NCI-H2107 treated with DMSO at 0.1 percent for 48 hours (cell line): ENCODE results near the gene RBM27.
"Not testable (repeated sequence)": the region's sequence is repeated elsewhere in the genome, so short reads cannot be mapped to it uniquely, and the experiment has no call there.

Source experiments
- DNase-seq: peaks from one replicate; lab custom pipeline; 2025; ENCODE audit not compliant: unreplicated experiment; lab: John Stamatoyannopoulos, UW

The RBM27 gene

DNA sequence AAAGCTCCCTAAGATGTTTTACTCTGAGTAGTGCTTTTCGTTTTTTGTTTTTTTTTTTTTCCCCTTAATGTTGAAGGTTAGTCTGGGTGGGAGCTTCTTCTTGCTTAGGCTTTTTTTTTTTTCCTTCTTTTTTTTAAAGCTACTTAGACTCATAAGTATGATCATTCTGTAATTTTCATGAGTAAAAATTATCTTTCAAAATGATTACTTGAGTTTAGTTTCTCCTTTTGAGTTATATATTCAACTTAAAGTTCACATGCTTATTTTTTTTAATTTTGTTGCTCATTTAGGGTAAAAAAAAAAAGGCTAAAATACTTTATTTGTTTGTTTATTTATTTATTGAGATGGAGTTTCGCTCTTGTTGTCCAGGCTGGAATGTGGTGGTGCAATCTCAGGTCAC, 2.9 kb downstream of the RBM27 start:
- no peak for DNase-seq

GRCh38 chr5:146208916-146209522, 5.6 kb downstream of the RBM27 start:
- DNase-seq = no peak

DNA sequence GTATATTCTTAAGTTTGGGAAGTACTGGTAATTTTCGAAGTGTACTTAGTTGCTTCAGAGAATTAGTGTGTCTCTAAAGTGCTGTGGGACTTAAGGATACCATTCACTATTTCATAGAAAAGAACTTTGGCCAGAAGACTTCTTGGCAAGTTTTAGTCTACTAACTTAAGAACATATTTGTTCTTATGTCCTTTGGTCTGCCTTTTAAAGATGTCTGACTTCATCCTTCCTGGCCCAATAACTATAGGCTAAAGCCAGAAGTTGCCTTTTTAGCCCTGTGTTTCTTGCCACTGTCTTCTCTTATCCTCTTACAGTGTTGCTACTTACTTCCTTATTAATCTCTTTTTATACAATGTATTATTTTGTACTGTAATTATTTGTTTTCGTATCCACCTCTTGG, 6.3 kb downstream of the RBM27 start:
- no peak for DNase-seq

GRCh38 chr5:146210810-146211209, 7.4 kb downstream of the RBM27 start:
- not testable (repeated sequence) for DNase-seq

DNA sequence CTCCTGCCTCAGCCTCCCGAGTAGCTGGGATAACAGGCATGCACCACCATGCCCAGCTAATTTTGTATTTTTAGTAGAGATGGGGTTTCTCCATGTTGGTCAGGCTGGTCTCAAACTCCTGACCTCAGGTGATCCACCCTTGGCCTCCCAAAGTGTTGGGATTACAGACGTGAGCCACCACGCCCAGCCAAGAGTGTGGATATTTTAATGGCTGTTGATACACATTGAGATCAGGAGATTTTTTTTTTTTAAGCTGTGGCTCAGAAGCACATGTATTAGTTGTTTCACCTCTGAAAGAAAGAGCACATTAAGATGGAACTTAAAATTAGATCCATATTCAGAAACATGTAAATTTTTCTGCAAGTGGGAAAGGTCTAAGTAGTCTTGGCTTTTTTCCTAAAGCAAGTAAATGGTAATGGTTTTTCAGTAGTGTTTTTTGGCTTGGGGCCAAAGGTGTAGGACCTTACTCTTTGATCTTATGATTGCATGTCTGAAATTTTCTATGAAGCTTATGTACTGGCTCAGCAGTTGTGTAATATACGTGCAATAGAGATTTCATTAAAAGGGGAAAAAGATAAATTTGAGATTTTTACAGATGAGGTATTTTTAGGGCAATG, 9.9 kb downstream of the RBM27 start:
- DNase-seq = no peak

- DNase-seq = not testable (repeated sequence)
Measured at GRCh38 chr5:146214881-146215280, 11.5 kb downstream of the RBM27 start.

DNA sequence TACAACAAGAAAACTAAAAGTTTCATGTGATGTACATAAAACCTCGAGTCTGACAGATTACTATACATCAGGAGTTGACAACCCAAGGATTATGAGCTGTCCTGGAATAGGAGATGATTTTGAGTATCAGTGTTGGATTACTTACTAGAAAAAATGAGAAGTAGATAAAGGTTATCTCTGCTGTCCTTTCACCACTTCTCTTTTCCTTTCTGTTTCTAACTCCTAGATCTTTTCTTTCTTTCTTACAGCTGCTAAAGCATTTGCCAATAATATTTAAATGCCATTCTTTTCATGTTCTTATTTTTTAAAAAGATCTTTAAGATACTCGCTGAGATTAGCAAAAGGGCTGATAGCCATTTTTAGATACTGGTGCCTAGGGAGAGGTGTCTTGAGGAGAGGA, 14.8 kb downstream of the RBM27 start:
- DNase-seq = no peak

GRCh38 chr5:146219243-146219642, 15.8 kb downstream of the RBM27 start:
- DNase-seq = no peak

GRCh38 chr5:146221234-146221633, 17.8 kb downstream of the RBM27 start:
- DNase-seq = no peak

DNA sequence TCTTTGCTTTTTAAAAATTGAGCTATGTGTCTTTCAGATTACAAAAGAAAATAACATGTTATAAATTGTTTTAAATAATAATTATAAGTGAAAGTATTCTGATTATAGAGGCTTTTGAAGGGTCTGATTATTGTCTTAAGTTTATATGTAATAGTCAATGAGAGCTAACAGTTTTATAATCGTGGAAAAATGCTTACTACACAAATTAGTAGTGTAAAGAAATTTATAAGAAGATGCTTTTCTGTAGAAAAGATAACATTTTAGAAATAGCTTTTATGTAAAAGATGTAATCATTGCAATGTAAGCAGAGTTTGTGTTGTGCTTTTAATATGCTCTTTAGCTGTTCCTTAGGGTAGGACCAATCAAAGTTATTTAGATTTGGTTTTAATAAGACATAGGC, 18.6 kb downstream of the RBM27 start:
- no peak for DNase-seq

DNA sequence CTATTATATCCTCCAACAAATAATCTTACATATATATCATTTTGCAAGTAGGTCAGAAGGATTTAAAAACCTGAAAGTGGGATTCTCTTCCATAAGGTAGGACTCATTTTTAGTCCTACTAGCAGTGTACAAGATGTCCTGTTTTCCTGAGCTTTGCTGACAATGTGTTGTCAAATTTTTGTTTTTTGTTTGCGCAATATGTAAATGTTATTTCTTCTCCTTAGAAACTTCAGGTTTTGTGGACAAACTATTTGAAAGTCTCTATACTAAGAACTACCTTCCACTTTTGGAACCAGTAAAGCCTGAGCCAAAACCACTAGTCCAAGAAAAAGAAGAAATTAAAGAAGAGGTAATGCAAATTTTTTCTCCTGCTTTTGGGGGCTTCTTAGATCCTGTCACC, 19.8 kb downstream of the RBM27 start:
- no peak for DNase-seq

DNA sequence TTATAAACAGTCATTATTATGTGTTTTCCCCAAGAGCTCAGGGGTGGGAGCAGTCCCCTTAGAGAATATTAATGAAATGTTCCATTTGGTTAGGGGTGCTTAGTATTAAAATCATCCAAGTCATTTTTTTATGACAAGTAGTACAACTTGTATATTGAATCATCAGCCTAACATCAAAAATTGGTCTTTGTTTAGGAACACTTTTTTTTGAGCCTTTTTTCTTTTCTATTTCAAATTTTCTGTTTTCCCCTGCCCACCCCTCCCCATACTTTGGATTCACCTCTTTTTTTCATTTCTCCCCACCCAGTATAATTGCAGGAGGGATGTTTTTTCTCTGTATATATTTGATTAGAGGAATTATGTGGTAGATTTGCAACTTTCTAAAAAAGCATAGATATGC, 25.8 kb downstream of the RBM27 start:
- no peak for DNase-seq

GRCh38 chr5:146232223-146232622, 28.8 kb downstream of the RBM27 start:
- no peak for DNase-seq

DNA sequence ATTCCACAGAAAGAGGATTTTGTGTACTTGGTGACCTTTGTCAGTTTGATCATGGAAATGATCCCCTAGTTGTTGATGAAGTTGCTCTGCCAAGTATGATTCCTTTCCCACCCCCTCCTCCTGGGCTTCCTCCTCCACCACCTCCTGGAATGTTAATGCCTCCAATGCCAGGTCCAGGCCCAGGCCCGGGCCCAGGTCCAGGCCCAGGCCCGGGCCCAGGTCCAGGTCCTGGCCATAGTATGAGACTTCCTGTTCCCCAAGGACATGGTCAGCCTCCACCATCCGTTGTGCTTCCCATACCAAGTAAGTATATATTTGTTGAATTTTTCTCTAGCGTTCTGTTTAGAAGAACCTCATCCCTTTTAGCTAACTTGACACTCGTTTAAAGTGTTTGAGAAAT, 30.0 kb downstream of the RBM27 start:
- DNase-seq = no peak

GRCh38 chr5:146238973-146239372, 35.6 kb downstream of the RBM27 start:
- no peak for DNase-seq

GRCh38 chr5:146240951-146241350, 37.5 kb downstream of the RBM27 start:
- DNase-seq = no peak

DNA sequence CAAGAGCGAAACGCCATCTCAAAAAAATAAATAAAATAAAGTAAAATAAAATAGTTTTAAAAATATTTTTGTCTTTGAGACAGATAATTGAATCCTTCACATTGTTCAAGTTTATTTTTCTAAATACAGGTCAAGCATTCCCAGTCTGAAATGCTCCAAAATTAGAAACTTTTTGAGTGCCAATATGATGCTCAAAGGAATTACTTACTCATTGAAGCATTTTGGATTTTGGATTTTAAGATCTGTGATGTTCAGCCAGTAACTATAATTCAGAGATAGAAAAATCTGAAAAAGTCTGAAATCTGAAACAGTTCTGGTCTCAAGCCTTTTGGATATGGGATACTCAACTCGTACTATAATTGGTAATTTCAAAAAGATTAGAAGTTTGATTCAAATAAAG, 39.8 kb downstream of the RBM27 start:
- DNase-seq = no peak

DNA sequence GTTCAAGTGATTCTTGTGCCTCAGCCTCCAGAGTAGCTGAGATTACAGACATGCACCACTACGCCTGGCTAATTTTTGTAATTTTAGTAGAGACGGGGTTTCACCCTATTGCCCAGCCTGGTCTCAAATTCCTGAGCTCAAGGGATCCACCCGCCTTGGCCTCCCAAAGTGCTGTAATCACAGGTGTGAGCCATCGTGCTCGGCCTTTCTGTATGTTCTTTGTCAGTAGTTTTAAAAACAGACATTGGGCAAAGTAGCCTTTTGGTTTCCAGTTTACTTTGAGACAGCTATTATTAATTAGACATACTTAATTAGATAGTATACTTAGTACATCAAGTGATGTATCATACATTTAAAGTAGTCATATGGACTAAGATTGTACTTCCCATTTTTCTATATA, 45.2 kb downstream of the RBM27 start:
- no peak for DNase-seq

DNA sequence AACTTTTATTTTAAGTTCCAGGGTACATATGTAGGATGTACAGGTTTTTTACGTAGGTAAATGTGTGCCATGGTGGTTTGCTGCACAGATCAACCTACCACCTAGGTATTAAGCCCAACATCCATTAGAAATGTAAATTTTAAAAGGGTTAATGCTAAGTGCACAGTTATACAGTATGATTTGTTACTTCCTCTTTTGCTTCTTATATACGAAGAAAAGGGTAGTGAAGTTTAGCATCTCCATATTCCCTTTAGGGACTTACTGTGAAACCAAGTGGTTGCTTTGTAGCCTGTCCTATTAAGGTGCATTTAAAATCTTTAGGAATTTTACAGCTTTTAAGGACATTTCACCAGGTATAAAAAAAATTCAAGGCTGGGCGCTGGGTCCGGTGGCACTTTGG, 46.4 kb downstream of the RBM27 start:
- DNase-seq = no peak
